A549 (cell line): ENCODE results near the gene SLC37A1. TPM values are rescaled to one million over a fixed set of nuclear protein-coding genes. Genes with fewer than 3 reads are reported as not detected.

Experiments
- ATAC-seq, 2 experiments: fragments of 200-7000 bp in 1 of 2; fragments of >200 bp in 1 of 2; cut with Nextera tagmentation in 1 of 2; cut with Tn5 transposase in 1 of 2; 3 replicates each; pipeline versions ENCODE4 v1.8.0 to v1.9.1; 2018 to 2020; ENCODE audit warnings: mild to moderate bottlenecking in 1 of 2, moderate library complexity in 1 of 2
- CTCF ChIA-PET: fragments of 300-600 bp; sonication (Branson Sonifier 250); formaldehyde crosslinking; extraction: SDS; loops from one replicate; lab custom pipeline; 2021; ENCODE audit warnings: antibody characterized with exemption, inconsistent platforms; lab: Yijun Ruan, JAX
- POLR2A ChIA-PET: fragments of 350-600 bp; formaldehyde crosslinking; extraction: SDS; loops from one replicate; lab custom pipeline; 2021; ENCODE audit warnings: antibody characterized with exemption, inconsistent platforms; lab: Yijun Ruan, JAX
- DNase-seq, 2 experiments: peaks; one replicate each; pipeline versions ENCODE4 v3.0.0 to v3.0.0-alpha.2; 2011 to 2016; ENCODE audit warnings: low read depth in 1 of 2, low spot score in 1 of 2
- FAIRE-seq: peaks from 2 replicates; lab custom pipeline; 2011; peaks lifted over from hg19 to GRCh38; lab: Jason Lieb, UNC
- H3K27ac ChIP-seq, 2 experiments: fragments of >200 bp; sonication (Bioruptor Twin); formaldehyde crosslinking; 3 replicates each; pipeline ENCODE4 v1.5.1; 2016 to 2017
- H3K4me1 ChIP-seq: fragments of >200 bp; sonication (Bioruptor Twin); formaldehyde crosslinking; 3 replicates; pipeline ENCODE4 v1.6.1; 2016
- H3K4me2 ChIP-seq: fragments of >200 bp; sonication (Bioruptor Twin); formaldehyde crosslinking; 3 replicates; pipeline ENCODE4 v1.6.1; 2016
- H3K4me3 ChIP-seq: fragments of >200 bp; sonication (Bioruptor Twin); formaldehyde crosslinking; 3 replicates; pipeline ENCODE4 v1.5.1; 2016
- H3K9me3 ChIP-seq: fragments of >200 bp; sonication (Bioruptor Twin); formaldehyde crosslinking; 3 replicates; pipeline ENCODE4 v1.6.1; 2016
- CBX2 ChIP-seq: fragments of 200-600 bp; sonication (generic); IDR thresholded peaks from 2 replicates; pipeline ENCODE4 v1.6.1; 2016; ENCODE audit warnings: low read depth, mild to moderate bottlenecking, borderline replicate concordance
- CBX8 ChIP-seq: fragments of 200-600 bp; sonication (generic); IDR thresholded peaks from 2 replicates; pipeline ENCODE4 v1.6.1; 2016
- CEBPB ChIP-seq, 2 experiments: fragments of >200 bp in 1 of 2; sonication (Bioruptor Twin) in 1 of 2; formaldehyde crosslinking in 1 of 2; IDR thresholded peaks; 2 replicates each; pipeline ENCODE4 v1.6.1; 2012 to 2016
- CHD2 ChIP-seq: fragments of 150-350 bp; IDR thresholded peaks from 2 replicates; pipeline ENCODE4 v1.6.1; 2014; ENCODE audit warnings: low read length; ENCODE audit not compliant: partially characterized antibody
- E2F6 ChIP-seq: IDR thresholded peaks from 2 replicates; pipeline ENCODE4 v1.6.1; 2012; ENCODE audit warnings: low read depth, borderline replicate concordance
- EHMT2 ChIP-seq: fragments of 200-600 bp; sonication (generic); IDR thresholded peaks from 2 replicates; pipeline ENCODE4 v1.6.1; 2016; ENCODE audit warnings: antibody characterized with exemption, low read depth, mild to moderate bottlenecking, moderate library complexity
- ESRRA ChIP-seq: fragments of 150-350 bp; IDR thresholded peaks from 2 replicates; pipeline ENCODE4 v1.6.1; 2014; ENCODE audit warnings: mild to moderate bottlenecking, low read length, borderline replicate concordance
- FOSB ChIP-seq: fragments of 250-450 bp; sonication (Bioruptor Pico); IDR thresholded peaks from 2 replicates; pipeline ENCODE4 v1.5.0; 2020; ENCODE audit warnings: mild to moderate bottlenecking, moderate library complexity
- FOSL2 ChIP-seq, 2 experiments: fragments of 450-650 bp in 1 of 2; fragments of >200 bp in 1 of 2; sonication (Bioruptor Twin) in 1 of 2; formaldehyde crosslinking; IDR thresholded peaks; 2 replicates each; pipeline versions ENCODE4 v1.5.0 to v1.6.1; 2016 to 2020; ENCODE audit warnings: mild to moderate bottlenecking in 1 of 2, moderate library complexity in 1 of 2
- FOXS1 ChIP-seq: fragments of 250-450 bp; sonication (Bioruptor Pico); IDR thresholded peaks from 2 replicates; pipeline ENCODE4 v1.5.0; 2020; ENCODE audit warnings: mild to moderate bottlenecking, moderate library complexity
- HDAC2 ChIP-seq: fragments of 200-600 bp; sonication (generic); IDR thresholded peaks from 2 replicates; pipeline ENCODE4 v1.6.1; 2016
- HEYL ChIP-seq: fragments of 250-450 bp; sonication (Bioruptor Pico); IDR thresholded peaks from 2 replicates; pipeline ENCODE4 v1.8.0; 2021; ENCODE audit warnings: mild to moderate bottlenecking, moderate library complexity
- HOXA7 ChIP-seq: fragments of 250-450 bp; sonication (Bioruptor Pico); IDR thresholded peaks from 2 replicates; pipeline ENCODE4 v1.5.0; 2020; ENCODE audit warnings: mild to moderate bottlenecking, moderate library complexity
- HOXB13 ChIP-seq: fragments of 250-450 bp; sonication (Bioruptor Pico); IDR thresholded peaks from 2 replicates; pipeline ENCODE4 v1.5.0; 2020; ENCODE audit warnings: low read depth, mild to moderate bottlenecking, moderate library complexity
- HOXB5 ChIP-seq: fragments of 250-450 bp; sonication (Bioruptor Pico); IDR thresholded peaks from 2 replicates; pipeline ENCODE4 v1.5.0; 2020; ENCODE audit warnings: mild to moderate bottlenecking, moderate library complexity
- JUN ChIP-seq, 2 experiments: fragments of >200 bp; sonication (Bioruptor Twin); formaldehyde crosslinking; IDR thresholded peaks; 2 replicates in 1 of 2; 3 replicates in 1 of 2; pipeline ENCODE4 v1.6.1; 2016 to 2017
- KDM1A ChIP-seq: fragments of 200-600 bp; sonication (generic); IDR thresholded peaks from 2 replicates; pipeline ENCODE4 v1.6.1; 2016; ENCODE audit warnings: low read depth, mild to moderate bottlenecking
- KDM5A ChIP-seq: fragments of 200-600 bp; sonication (generic); IDR thresholded peaks from 2 replicates; pipeline ENCODE4 v1.6.1; 2016; ENCODE audit warnings: antibody characterized with exemption, mild to moderate bottlenecking
- MAX ChIP-seq: IDR thresholded peaks from 2 replicates; pipeline ENCODE4 v1.6.1; 2012
- NPAS2 ChIP-seq: fragments of 250-450 bp; sonication (Bioruptor Pico); IDR thresholded peaks from 2 replicates; pipeline ENCODE4 v1.8.0; 2022; ENCODE audit warnings: mild to moderate bottlenecking, moderate library complexity, borderline replicate concordance
- RAD21 ChIP-seq, 2 experiments: fragments of >200 bp in 1 of 2; sonication (Bioruptor Twin) in 1 of 2; formaldehyde crosslinking in 1 of 2; IDR thresholded peaks in 1 of 2; conservative IDR thresholded peaks in 1 of 2; 2 replicates in 1 of 2; 3 replicates in 1 of 2; pipeline ENCODE4 v1.6.1; 2012 to 2018; ENCODE audit warnings: inconsistent platforms in 1 of 2
- RCOR1 ChIP-seq: fragments of 150-350 bp; IDR thresholded peaks from 2 replicates; pipeline ENCODE4 v1.6.1; 2014; ENCODE audit warnings: antibody characterized with exemption, low read length, low read depth
- SMC3 ChIP-seq: fragments of >200 bp; sonication (Bioruptor Twin); formaldehyde crosslinking; IDR thresholded peaks from 3 replicates; pipeline ENCODE4 v1.6.1; 2018; ENCODE audit warnings: inconsistent platforms
- SREBF2 ChIP-seq: fragments of 450-650 bp; IDR thresholded peaks from 2 replicates; pipeline ENCODE4 v1.6.1; 2014; ENCODE audit warnings: mild to moderate bottlenecking, moderate library complexity
- TP53 ChIP-seq: fragments of 250-450 bp; sonication (Bioruptor Pico); IDR thresholded peaks from 2 replicates; pipeline ENCODE4 v1.5.0; 2021; ENCODE audit warnings: mild to moderate bottlenecking, moderate library complexity
- ZC3H11A ChIP-seq: fragments of 450-650 bp; IDR thresholded peaks from 2 replicates; pipeline ENCODE4 v1.6.1; 2014; ENCODE audit warnings: antibody characterized with exemption, mild to moderate bottlenecking
- ZSCAN20 ChIP-seq: fragments of 250-450 bp; sonication (Bioruptor Pico); IDR thresholded peaks from 2 replicates; pipeline ENCODE4 v1.8.0; 2022; ENCODE audit warnings: mild to moderate bottlenecking, moderate library complexity
- WGBS: methylation state at CpG from one replicate; pipeline ENCODE4 v1.1.6; 2017; ENCODE audit errors: missing lambda C conversion rate; 5-methylcytosine and 5-hydroxymethylcytosine counted together
- polyA plus RNA-seq, 4 experiments: library from polyadenylated mRNA; depleted of rRNA in 3 of 4; stranded (reverse); fragments of >200 nt; fragmentation: RNase III in 1 of 4; extraction: RNeasy Plus Mini Kit Qiagen cat#74134 plus additional on column Dnase treatment in 1 of 4; gene quantifications; 2 replicates in 3 of 4; 3 replicates in 1 of 4; pipeline ENCODE4 v1.2.3, GENCODE V29; 2011 to 2017
- TF ChIP-seq, protein P1 (sequence below): IDR thresholded peaks from 2 replicates; pipeline ENCODE4 v1.6.1; 2012

SLC37A1 gene
- polyA plus RNA-seq, 2 of the 4 experiments (the other 2 are of a cell fraction), result 1.9 to 2.1 TPM

DNA sequence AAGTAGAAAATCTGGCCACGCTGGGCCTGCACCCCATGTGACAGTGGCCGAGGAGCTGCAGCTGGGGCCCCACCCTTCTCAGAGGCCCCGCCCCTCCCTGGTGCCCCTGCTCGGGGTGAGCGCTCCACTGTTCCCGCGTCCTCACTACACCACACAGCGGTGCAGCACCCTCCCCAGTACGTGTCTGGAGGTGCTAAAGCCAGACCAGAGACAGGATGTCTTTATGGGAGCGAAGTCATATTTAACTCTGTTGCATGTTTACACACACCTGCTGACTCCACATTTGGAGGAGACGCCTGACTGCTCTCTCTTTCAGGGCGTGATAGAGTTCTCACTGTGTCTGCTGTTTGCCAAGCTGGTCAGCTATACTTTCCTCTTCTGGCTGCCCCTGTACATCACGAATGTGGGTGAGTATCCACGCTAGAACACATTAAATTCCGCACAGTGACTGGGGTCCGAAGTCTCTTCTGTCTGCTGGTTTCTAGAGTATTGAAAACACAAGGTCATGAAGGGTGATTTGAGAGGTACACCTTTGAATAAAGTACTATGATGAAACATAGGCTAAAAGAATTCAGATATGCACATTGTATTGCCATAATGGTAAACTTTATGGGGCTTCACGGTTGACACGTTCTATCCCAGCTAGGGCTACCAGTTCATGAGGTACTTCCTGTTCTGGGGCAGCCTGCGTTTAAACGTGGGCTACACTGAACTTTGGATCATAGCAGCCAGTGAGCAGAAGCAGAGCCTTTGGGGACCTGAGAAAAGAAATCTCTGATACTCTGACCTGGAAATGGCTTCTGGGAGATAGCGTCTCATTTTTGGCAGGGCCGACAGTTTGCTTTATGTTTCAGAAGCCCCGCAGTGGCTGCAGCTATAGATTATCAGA, 48.4 kb downstream of the SLC37A1 start (continued):
- TF ChIP-seq FOSL2 (IDR thresholded peaks at IDR 0.05) (no peak), FOSL2 (CRISPR knock-in tag; IDR thresholded peaks at IDR 0.05) (no peak), NPAS2 (CRISPR knock-in tag) (no peak)

- no peak overlapping the region for H3K4me3 ChIP-seq
- no peak for FAIRE-seq
- H3K4me1 ChIP-seq, result no peaks in the 10 kb centered on the region
- H3K9me3 ChIP-seq, result no peaks in the 10 kb centered on the region
- H3K27ac ChIP-seq, result no peak overlapping the region
- TF ChIP-seq E2F6 (no peak), FOXS1 (CRISPR knock-in tag) (no peak), MAX (no peak), SREBF2 (no peak), RCOR1 (no peak), CEBPB (IDR thresholded peaks at IDR 0.05) (no peak), SMC3 (no peak), HOXB5 (CRISPR knock-in tag) (no peak)
- TF ChIP-seq, all 56 proteins: peak for 0
- 75% methylated on average over 8 of the region's 8 CpGs for WGBS
- no peak for DNase-seq
- CTCF ChIA-PET, result no interaction called here
- H3K4me2 ChIP-seq, result no peak overlapping the region
- ATAC-seq, result no peak
- POLR2A ChIA-PET, result no interaction called here
Measured at GRCh38 chr21:42562816-42563215, 49.2 kb downstream of the SLC37A1 start.

- FAIRE-seq (no peak), DNase-seq (no peak), ATAC-seq (no peak)
- no peaks in the 10 kb centered on the region for H3K9me3 ChIP-seq
- no peak overlapping the region for H3K4me3 ChIP-seq
- TF ChIP-seq KDM1A (no peak), CBX8 (no peak), HDAC2 (no peak), CHD2 (no peak), TP53 (CRISPR knock-in tag) (no peak), HOXB13 (CRISPR knock-in tag) (no peak), JUN (IDR thresholded peaks at IDR 0.05) (no peak), HEYL (no peak), ESRRA (no peak), KDM5A (no peak), RCOR1 (no peak), ZSCAN20 (CRISPR knock-in tag) (no peak), FOSB (CRISPR knock-in tag) (no peak), RAD21 (conservative IDR thresholded peaks at IDR 0.05 in 1 of 2, IDR thresholded peaks at IDR 0.05 in 1 of 2) (no peak), EHMT2 (no peak), CBX2 (no peak), ZC3H11A (no peak), HOXA7 (CRISPR knock-in tag) (no peak)
- TF ChIP-seq, protein P1, sequence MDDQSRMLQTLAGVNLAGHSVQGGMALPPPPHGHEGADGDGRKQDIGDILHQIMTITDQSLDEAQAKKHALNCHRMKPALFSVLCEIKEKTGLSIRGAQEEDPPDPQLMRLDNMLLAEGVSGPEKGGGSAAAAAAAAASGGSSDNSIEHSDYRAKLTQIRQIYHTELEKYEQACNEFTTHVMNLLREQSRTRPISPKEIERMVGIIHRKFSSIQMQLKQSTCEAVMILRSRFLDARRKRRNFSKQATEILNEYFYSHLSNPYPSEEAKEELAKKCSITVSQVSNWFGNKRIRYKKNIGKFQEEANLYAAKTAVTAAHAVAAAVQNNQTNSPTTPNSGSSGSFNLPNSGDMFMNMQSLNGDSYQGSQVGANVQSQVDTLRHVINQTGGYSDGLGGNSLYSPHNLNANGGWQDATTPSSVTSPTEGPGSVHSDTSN, result no peak
- WGBS, result 78% methylated on average over 10 of the region's 10 CpGs
- CTCF ChIA-PET, result interaction anchor here (1.3 kb wide), 1 partner anchor 16 kb away, joined by 6 read pairs; no protein-coding TSS in a partner anchor
- H3K4me1 ChIP-seq, result no peaks in the 10 kb centered on the region
- no peak overlapping the region for H3K27ac ChIP-seq
- POLR2A ChIA-PET, result no interaction called here
- no peak overlapping the region for H3K4me2 ChIP-seq
Measured at GRCh38 chr21:42563261-42563660, 49.6 kb downstream of the SLC37A1 start.
